IPS-15b (cell line): Measurements from ENCODE around the gene PTPRN2.

Source experiments
- H3K27me3 ChIP-seq: one replicate; pipeline ENCODE4 v1.6.1; 2013; ENCODE audit warnings: low read length; ENCODE audit not compliant: control insufficient read depth, insufficient read depth
- H3K36me3 ChIP-seq: one replicate; pipeline ENCODE4 v1.6.1; 2013; ENCODE audit warnings: low read length; ENCODE audit not compliant: control insufficient read depth, insufficient read depth
- H3K4me1 ChIP-seq: one replicate; pipeline ENCODE4 v1.6.1; 2013; ENCODE audit warnings: mild to moderate bottlenecking, low read length; ENCODE audit not compliant: control insufficient read depth, insufficient read depth
- H3K4me3 ChIP-seq: one replicate; pipeline ENCODE4 v1.5.1; 2013; ENCODE audit warnings: low read depth, low read length
- H3K9ac ChIP-seq: one replicate; pipeline ENCODE4 v1.6.1; 2013; ENCODE audit warnings: low read depth, mild to moderate bottlenecking, low read length
- H3K9me3 ChIP-seq: one replicate; pipeline ENCODE4 v1.6.1; 2013; ENCODE audit warnings: mild to moderate bottlenecking, low read length; ENCODE audit not compliant: control insufficient read depth, insufficient read depth

PTPRN2 gene

GRCh38 chr7:157813741-157814661 lies 773.6 kb downstream of the PTPRN2 start:
- no peaks in the 10 kb centered on the region for H3K4me1 ChIP-seq
- no peaks in the 10 kb centered on the region for H3K27me3 ChIP-seq
- no peak overlapping the region for H3K4me3 ChIP-seq
- H3K36me3 ChIP-seq = peaks cover under 1% of the 10 kb centered on the region
- H3K9ac ChIP-seq = no peak overlapping the region
- no peaks in the 10 kb centered on the region for H3K9me3 ChIP-seq

DNA sequence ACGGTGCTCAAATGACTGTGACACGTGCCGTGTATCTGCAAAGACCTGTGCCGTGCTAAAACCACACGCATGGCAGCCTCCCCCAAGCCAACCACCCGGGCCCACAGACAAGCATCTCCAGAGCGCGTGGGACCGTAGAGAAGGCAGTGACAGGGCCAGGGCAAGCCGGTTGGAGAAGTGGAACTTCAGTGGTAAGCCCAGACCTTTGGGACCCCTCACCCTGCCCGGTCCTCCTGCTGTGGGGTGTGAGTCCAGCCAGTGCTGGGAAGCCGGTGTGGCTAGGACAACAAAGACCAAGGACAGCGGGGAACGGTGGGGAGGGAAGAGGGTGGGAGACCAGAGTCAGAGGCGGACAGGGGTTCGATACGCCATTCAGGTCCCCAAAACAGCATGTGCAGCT lies 774.6 kb downstream of the PTPRN2 start:
- peaks cover 5% of the 10 kb centered on the region for H3K9me3 ChIP-seq
- H3K27me3 ChIP-seq = no peaks in the 10 kb centered on the region
- no peak overlapping the region for H3K9ac ChIP-seq
- H3K4me1 ChIP-seq = no peaks in the 10 kb centered on the region
- H3K36me3 ChIP-seq = peaks cover 5% of the 10 kb centered on the region
- no peak overlapping the region for H3K4me3 ChIP-seq

- H3K36me3 ChIP-seq = peaks cover 7% of the 10 kb centered on the region
- H3K9me3 ChIP-seq = peaks cover 8% of the 10 kb centered on the region
- no peaks in the 10 kb centered on the region for H3K27me3 ChIP-seq
- no peaks in the 10 kb centered on the region for H3K4me1 ChIP-seq
- H3K4me3 ChIP-seq = no peak overlapping the region
- no peak overlapping the region for H3K9ac ChIP-seq
Observed at GRCh38 chr7:157811946-157812345, 775.7 kb downstream of the PTPRN2 start.

GRCh38 chr7:157809863-157810851 lies 777.5 kb downstream of the PTPRN2 start:
- peaks cover 8% of the 10 kb centered on the region for H3K9me3 ChIP-seq
- no peak overlapping the region for H3K4me3 ChIP-seq
- H3K36me3 ChIP-seq = peaks cover 7% of the 10 kb centered on the region
- no peaks in the 10 kb centered on the region for H3K27me3 ChIP-seq
- H3K4me1 ChIP-seq = no peaks in the 10 kb centered on the region
- H3K9ac ChIP-seq = no peak overlapping the region

- Histone ChIP-seq H3K36me3 (peaks cover 7% of the 10 kb centered on the region), H3K9me3 (peaks cover 8% of the 10 kb centered on the region), H3K4me1 (no peaks in the 10 kb centered on the region), H3K27me3 (no peaks in the 10 kb centered on the region), H3K4me3 (no peak overlapping the region), H3K9ac (no peak overlapping the region)
Observed at GRCh38 chr7:157809154-157809862, 778.3 kb downstream of the PTPRN2 start.

- Histone ChIP-seq H3K4me1 (no peaks in the 10 kb centered on the region), H3K9ac (no peak overlapping the region), H3K27me3 (no peaks in the 10 kb centered on the region), H3K36me3 (peaks cover 7% of the 10 kb centered on the region), H3K9me3 (peaks cover 8% of the 10 kb centered on the region), H3K4me3 (no peak overlapping the region)
Observed at GRCh38 chr7:157808042-157808441, 779.6 kb downstream of the PTPRN2 start.

DNA sequence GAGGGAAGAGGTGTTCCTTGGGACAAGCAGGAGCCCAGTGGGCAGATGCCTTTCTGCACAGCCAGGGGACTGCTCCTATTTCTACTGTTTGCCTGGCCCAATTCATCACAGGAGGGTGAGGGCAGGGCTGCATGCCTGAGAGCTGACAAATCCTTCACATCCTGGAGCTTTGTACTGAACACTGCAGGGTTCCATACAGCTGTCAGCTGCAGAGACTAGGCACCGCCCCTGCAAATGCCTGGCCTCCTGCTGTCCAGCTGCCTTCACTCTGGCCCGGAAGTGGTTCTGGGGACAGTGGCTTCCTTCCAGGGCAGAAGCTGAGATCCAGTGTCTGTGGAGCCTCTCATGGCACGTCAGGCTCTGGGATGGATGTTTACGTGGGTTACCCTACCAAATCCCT lies 780.1 kb downstream of the PTPRN2 start:
- H3K4me3 ChIP-seq = no peak overlapping the region
- no peaks in the 10 kb centered on the region for H3K27me3 ChIP-seq
- no peaks in the 10 kb centered on the region for H3K4me1 ChIP-seq
- no peak overlapping the region for H3K9ac ChIP-seq
- H3K9me3 ChIP-seq = peaks cover 8% of the 10 kb centered on the region
- peaks cover 7% of the 10 kb centered on the region for H3K36me3 ChIP-seq

DNA sequence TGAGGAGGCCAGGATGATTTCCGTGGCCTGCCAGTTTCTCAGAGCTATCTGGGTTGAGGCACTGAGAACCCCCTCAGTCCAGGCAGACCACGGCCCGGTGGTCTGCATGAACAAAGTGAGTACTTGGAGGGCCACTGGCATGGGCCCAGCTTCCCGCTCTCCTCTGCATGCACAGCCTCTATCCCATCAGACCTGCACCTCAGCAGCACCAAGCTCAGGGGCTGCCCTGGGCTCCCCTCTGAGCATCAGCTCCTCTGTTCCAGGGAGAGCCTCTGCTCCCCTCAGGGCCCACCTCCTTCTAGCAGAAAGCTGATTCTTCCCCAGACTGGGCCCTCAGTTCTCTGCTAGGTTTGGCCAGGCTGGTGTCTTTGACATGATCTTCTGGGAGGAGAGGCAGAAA lies 780.9 kb downstream of the PTPRN2 start:
- H3K4me3 ChIP-seq = no peak overlapping the region
- peaks cover 8% of the 10 kb centered on the region for H3K9me3 ChIP-seq
- H3K36me3 ChIP-seq = peaks cover 7% of the 10 kb centered on the region

DNA sequence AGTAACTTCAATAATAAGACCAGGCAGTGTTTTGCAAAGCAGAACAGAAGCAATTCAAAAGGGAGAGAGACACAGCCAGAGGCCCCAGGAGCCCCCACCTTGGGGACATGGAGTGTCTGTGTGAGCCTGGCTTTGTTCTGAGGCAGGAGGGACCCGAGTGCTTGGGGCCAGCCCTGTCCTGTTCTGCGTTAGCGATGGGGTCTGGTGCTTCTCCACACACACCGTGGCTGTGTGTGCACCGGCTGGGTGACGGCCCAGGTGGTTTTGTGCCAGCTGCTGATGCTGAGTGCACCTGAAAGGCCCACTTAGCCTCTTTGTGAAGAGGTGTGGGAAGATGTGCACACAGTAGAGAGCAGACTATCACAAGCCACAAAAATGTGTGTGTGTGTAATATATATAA lies 781.9 kb downstream of the PTPRN2 start:
- H3K4me3 ChIP-seq = no peak overlapping the region
- peaks cover 7% of the 10 kb centered on the region for H3K36me3 ChIP-seq
- peaks cover 8% of the 10 kb centered on the region for H3K9me3 ChIP-seq
- H3K27me3 ChIP-seq = no peaks in the 10 kb centered on the region
- no peaks in the 10 kb centered on the region for H3K4me1 ChIP-seq
- H3K9ac ChIP-seq = no peak overlapping the region

More for the DNA sequence above, 780.9 kb downstream of the PTPRN2 start:
- Histone ChIP-seq H3K4me1 (no peaks in the 10 kb centered on the region), H3K9ac (no peak overlapping the region), H3K27me3 (no peaks in the 10 kb centered on the region)

DNA sequence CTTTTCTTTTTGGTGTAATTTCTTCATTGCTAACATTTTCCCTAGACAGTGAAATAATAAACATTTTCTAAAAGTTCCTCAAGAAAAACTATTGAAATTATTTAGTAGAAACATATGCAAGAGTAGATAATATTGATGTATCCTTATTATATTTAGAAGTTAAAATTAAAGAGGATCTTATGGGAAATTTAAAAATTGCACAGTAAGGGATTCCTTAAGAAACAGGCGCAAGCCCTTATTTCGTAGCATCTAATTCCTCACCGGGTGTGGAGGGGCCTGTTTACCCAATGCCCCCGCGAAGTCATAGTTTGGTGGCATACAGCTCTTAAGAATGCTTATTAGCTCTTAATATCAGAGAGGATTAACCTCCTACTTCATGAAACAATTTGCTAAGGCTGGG lies 783.7 kb downstream of the PTPRN2 start:
- Histone ChIP-seq H3K27me3 (no peaks in the 10 kb centered on the region), H3K9ac (no peak overlapping the region), H3K36me3 (peaks cover 5% of the 10 kb centered on the region), H3K4me1 (no peaks in the 10 kb centered on the region), H3K9me3 (peaks cover 8% of the 10 kb centered on the region), H3K4me3 (no peak overlapping the region)

DNA sequence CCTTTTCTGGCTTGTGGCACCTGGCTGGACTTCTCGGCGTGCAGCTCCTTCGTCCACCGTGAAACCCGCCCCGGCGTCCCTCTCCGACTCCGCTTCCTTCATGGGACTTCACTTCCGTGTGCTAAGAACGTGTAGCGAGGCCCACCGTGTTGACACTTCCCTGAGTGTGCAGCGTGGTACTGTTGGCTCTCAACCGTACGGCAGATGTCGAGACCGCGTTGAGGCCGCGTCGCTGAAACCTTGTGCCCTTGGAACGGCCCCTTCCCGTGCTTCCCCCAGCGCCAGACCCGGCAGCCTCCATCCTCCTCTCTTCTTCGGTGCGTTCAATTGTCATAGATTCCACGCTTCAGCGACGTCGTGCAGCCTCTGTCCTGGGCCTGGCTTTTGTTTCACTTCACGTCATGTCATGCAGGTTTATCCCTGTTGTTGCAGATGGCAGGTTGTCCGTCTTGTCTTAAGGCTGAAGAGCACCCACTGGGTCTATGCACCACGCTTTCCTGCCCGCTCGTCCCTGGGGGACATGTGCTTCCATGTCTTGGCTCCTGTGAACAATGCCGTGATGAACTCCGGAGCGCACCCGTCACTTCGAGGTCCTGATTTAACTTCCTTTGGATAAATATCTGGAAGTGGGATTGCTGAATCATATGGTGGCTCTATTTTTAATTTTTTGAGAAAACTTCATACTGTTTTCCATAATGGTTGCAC lies 785.5 kb downstream of the PTPRN2 start:
- H3K27me3 ChIP-seq = no peaks in the 10 kb centered on the region

More for the DNA sequence above, 785.5 kb downstream of the PTPRN2 start:
- H3K9ac ChIP-seq = no peak overlapping the region
- no peak overlapping the region for H3K4me3 ChIP-seq
- H3K4me1 ChIP-seq = no peaks in the 10 kb centered on the region
- H3K36me3 ChIP-seq = no peaks in the 10 kb centered on the region
- H3K9me3 ChIP-seq = no peaks in the 10 kb centered on the region
